ENCODE data around the gene SS18L1.
A peak's percentile ranks its signal among the peaks of the same experiment; 100 is the strongest.
"Not testable (repeated sequence)": the region's sequence is repeated elsewhere in the genome, so short reads cannot be mapped to it uniquely, and the experiment has no call there.

Gene SS18L1

GRCh38 chr20:62138912-62139311 is 4.7 kb upstream of the SS18L1 start:
- DNase-seq, result no peak

GRCh38 chr20:62139636-62140035 is 3.9 kb upstream of the SS18L1 start:
- no peak for DNase-seq

- no peak for DNase-seq
Measured at GRCh38 chr20:62141043-62141396, 2.5 kb upstream of the SS18L1 start.

- peak in 2 of 3 experiments; percentile 24 to 61 for DNase-seq
Measured at GRCh38 chr20:62141397-62142251, 1.9 kb upstream of the SS18L1 start.

GRCh38 chr20:62142252-62143080 is 1.1 kb upstream of the SS18L1 start:
- peak in 2 of 3 experiments; percentile 70 for DNase-seq

- peak; percentile 34 to 59 (median 54) for DNase-seq
Measured at GRCh38 chr20:62143957-62144825, 622 bp downstream of the SS18L1 start.

- DNase-seq, result no peak
Measured at GRCh38 chr20:62145688-62146018, 2.1 kb downstream of the SS18L1 start.

GRCh38 chr20:62146019-62146755 is 2.6 kb downstream of the SS18L1 start:
- no peak for DNase-seq

- DNase-seq, result no peak
Measured at GRCh38 chr20:62147125-62147524, 3.6 kb downstream of the SS18L1 start.

- DNase-seq, result no peak
Measured at GRCh38 chr20:62147528-62147927, 4.0 kb downstream of the SS18L1 start.

GRCh38 chr20:62148383-62148782 is 4.8 kb downstream of the SS18L1 start:
- DNase-seq, result not testable (repeated sequence)

GRCh38 chr20:62148908-62149314 is 5.3 kb downstream of the SS18L1 start:
- no peak for DNase-seq

GRCh38 chr20:62149532-62150309 is 6.2 kb downstream of the SS18L1 start:
- DNase-seq, result no peak

GRCh38 chr20:62150310-62150575 is 6.7 kb downstream of the SS18L1 start:
- DNase-seq, result no peak

GRCh38 chr20:62151225-62151624 is 7.7 kb downstream of the SS18L1 start:
- DNase-seq, result no peak

- no peak for DNase-seq
Measured at GRCh38 chr20:62151835-62152364, 8.3 kb downstream of the SS18L1 start.

- no peak for DNase-seq
Measured at GRCh38 chr20:62155428-62156253, 12.1 kb downstream of the SS18L1 start.

- no peak for DNase-seq
Measured at GRCh38 chr20:62156254-62156556, 12.6 kb downstream of the SS18L1 start.

GRCh38 chr20:62156592-62157386 is 13.2 kb downstream of the SS18L1 start:
- peak in 1 of 3 experiments; percentile 50 for DNase-seq

All from NCI-H1417 (cell line).